Cardiac muscle cell (in vitro differentiated cells and primary cell): Measurements from ENCODE around the gene OR2T35. TPM values are rescaled to one million over a fixed set of nuclear protein-coding genes. Genes with fewer than 3 reads are reported as not detected.

Experiments
- DNase-seq, 2 donors: peaks; one replicate each; pipeline versions ENCODE4 v3.0.0 to v3.0.0-alpha.2; 2010 to 2017; ENCODE audit warnings: low read depth in 1 of 2, low spot score in 1 of 2
- H3K27ac ChIP-seq: fragments of 200-600 bp; sonication (generic); 2 replicates; pipeline ENCODE4 v1.5.1; 2016
- H3K27me3 ChIP-seq: fragments of 200-600 bp; sonication (generic); 2 replicates; pipeline ENCODE4 v1.6.0; 2016; ENCODE audit warnings: control low read depth
- H3K36me3 ChIP-seq: fragments of 200-600 bp; sonication (generic); 2 replicates; pipeline ENCODE4 v1.5.1; 2016; ENCODE audit warnings: control low read depth
- H3K4me1 ChIP-seq: fragments of 200-600 bp; sonication (generic); 2 replicates; pipeline ENCODE4 v1.8.1; 2017; ENCODE audit warnings: low read depth, mild to moderate bottlenecking, mixed run types
- H3K4me3 ChIP-seq: fragments of 200-600 bp; sonication (generic); 2 replicates; pipeline ENCODE4 v1.5.1; 2016; ENCODE audit warnings: mild to moderate bottlenecking
- H3K9me3 ChIP-seq: fragments of 200-600 bp; sonication (generic); 2 replicates; pipeline ENCODE4 v1.5.1; 2017; ENCODE audit warnings: low read depth, mild to moderate bottlenecking, control low read depth
- CTCF ChIP-seq: IDR thresholded peaks from 2 replicates; pipeline ENCODE4 v1.5.1; 2012; ENCODE audit warnings: low read depth, mild to moderate bottlenecking, low read length
- polyA plus RNA-seq: library from polyadenylated mRNA; unstranded; fragments of >200 nt; fragmentation: Nextera tagmentation; extraction: Ambion mirVana; gene quantifications from 2 replicates; pipeline ENCODE4 v1.2.1, GENCODE V29; 2016
- total RNA-seq: library from RNA; depleted of rRNA; stranded (reverse); fragments of >200 nt; gene quantifications from 2 replicates; pipeline ENCODE4 v1.2.3, GENCODE V29; 2016

Gene OR2T35
- total and polyA plus RNA-seq, 2 experiments from 2014 or later = not detected

- DNase-seq = no peak
- TF ChIP-seq CTCF = no peak
- H3K36me3 ChIP-seq = no peaks in the 10 kb centered on the region
- H3K4me1 ChIP-seq = no peaks in the 10 kb centered on the region
- H3K4me3 ChIP-seq = no peak overlapping the region
- no peaks in the 10 kb centered on the region for H3K27me3 ChIP-seq
- no peaks in the 10 kb centered on the region for H3K9me3 ChIP-seq
- H3K27ac ChIP-seq = no peak overlapping the region
Measured at GRCh38 chr1:248621770-248622169, 23.3 kb downstream of the OR2T35 start.

GRCh38 chr1:248618878-248619277, 26.2 kb downstream of the OR2T35 start:
- H3K4me3 ChIP-seq = no peak overlapping the region
- H3K9me3 ChIP-seq = no peaks in the 10 kb centered on the region
- H3K4me1 ChIP-seq = no peaks in the 10 kb centered on the region
- peak; percentile 59 for TF ChIP-seq CTCF
- H3K27me3 ChIP-seq = no peaks in the 10 kb centered on the region
- H3K27ac ChIP-seq = no peak overlapping the region
- peak in 1 of 2 donors; percentile 39 for DNase-seq
- H3K36me3 ChIP-seq = no peaks in the 10 kb centered on the region

GRCh38 chr1:248618119-248618518, 27.0 kb downstream of the OR2T35 start:
- no peaks in the 10 kb centered on the region for H3K9me3 ChIP-seq

GRCh38 chr1:248613742-248614141, 31.3 kb downstream of the OR2T35 start:
- Histone ChIP-seq H3K9me3 (no peaks in the 10 kb centered on the region), H3K36me3 (no peaks in the 10 kb centered on the region), H3K27ac (no peak overlapping the region), H3K27me3 (no peaks in the 10 kb centered on the region), H3K4me3 (no peak overlapping the region), H3K4me1 (no peaks in the 10 kb centered on the region)
- TF ChIP-seq CTCF = no peak
- no peak for DNase-seq

More at GRCh38 chr1:248618119-248618518, 27.0 kb downstream of the OR2T35 start:
- Histone ChIP-seq H3K4me1 (no peaks in the 10 kb centered on the region), H3K36me3 (no peaks in the 10 kb centered on the region), H3K27ac (no peak overlapping the region), H3K27me3 (no peaks in the 10 kb centered on the region), H3K4me3 (no peak overlapping the region)
- DNase-seq = no peak
- TF ChIP-seq CTCF = no peak

- no peak for TF ChIP-seq CTCF
- Histone ChIP-seq H3K9me3 (no peaks in the 10 kb centered on the region), H3K4me3 (no peak overlapping the region), H3K4me1 (no peaks in the 10 kb centered on the region), H3K27ac (no peak overlapping the region), H3K27me3 (no peaks in the 10 kb centered on the region), H3K36me3 (no peaks in the 10 kb centered on the region)
- no peak for DNase-seq
Measured at GRCh38 chr1:248611883-248612414, 33.1 kb downstream of the OR2T35 start.
